Measurements from ENCODE around the gene MDH2. TPM values are rescaled to one million over a fixed set of nuclear protein-coding genes. Genes with fewer than 3 reads are reported as not detected.

The MDH2 gene
- total and polyA plus RNA-seq, 2 of the 4 experiments (the other 2 are of a cell fraction): 55.4 to 206 TPM

Small RNA genes lying within 50 kb of the gene (microRNA-seq; reads per million reads assigned to microRNA genes)
- not detected for gene RNU6-863P (ENCODE audit: insufficient read depth, insufficient read length)

Small RNA genes lying within 50 kb of the gene (small RNA-seq; reads per million reads assigned to genes)
- 0 reads per million in 5 experiments for gene RNU6-863P

Other genes with a start within 250 kb of the MDH2 start
- gene CCL24, start 234.3 kb upstream of the MDH2 start, total RNA-seq (2012; rRNA removed): not detected in 2 replicates
- gene CCL24, start 234.3 kb upstream of the MDH2 start, polyA plus RNA-seq (2012; rRNA removed): not detected in 2 replicates
- gene RHBDD2, start 169.1 kb upstream of the MDH2 start, total RNA-seq (2012; rRNA removed): 9.7 and 10.8 TPM in 2 replicates
- 42.4 and 47.5 TPM in 2 replicates for gene RHBDD2, start 169.1 kb upstream of the MDH2 start, polyA plus RNA-seq (2012; rRNA removed)
- 25.3 and 25.5 TPM in 2 replicates for gene POR, start 133.0 kb upstream of the MDH2 start, total RNA-seq (2012; rRNA removed)
- 42.2 and 60.4 TPM in 2 replicates for gene POR, start 133.0 kb upstream of the MDH2 start, polyA plus RNA-seq (2012; rRNA removed)
- gene TMEM120A, start 53.5 kb upstream of the MDH2 start, total RNA-seq (2012; rRNA removed): 23.1 and 32.1 TPM in 2 replicates
- 33.8 and 39.3 TPM in 2 replicates for gene TMEM120A, start 53.5 kb upstream of the MDH2 start, polyA plus RNA-seq (2012; rRNA removed)
- 70.0 and 73.8 TPM in 2 replicates for gene STYXL1, start 106 bp upstream of the MDH2 start, total RNA-seq (2012; rRNA removed)
- gene STYXL1, start 106 bp upstream of the MDH2 start, polyA plus RNA-seq (2012; rRNA removed): 53.9 and 66.1 TPM in 2 replicates
- gene SRRM3, start 153.8 kb downstream of the MDH2 start, total RNA-seq (2012; rRNA removed): 0.18 and 0.28 TPM in 2 replicates
- 2.5 and 2.7 TPM in 2 replicates for gene SRRM3, start 153.8 kb downstream of the MDH2 start, polyA plus RNA-seq (2012; rRNA removed)